Fibroblast of the aortic adventitia (primary cell): ENCODE data around the gene COL17A1. TPM values are rescaled to one million over a fixed set of nuclear protein-coding genes. Genes with fewer than 3 reads are reported as not detected.

Source experiments
- DNase-seq: peaks from one replicate; pipeline ENCODE4 v3.0.0-alpha.2; 2010; ENCODE audit warnings: low read depth
- H3K4me3 ChIP-seq: 2 replicates; pipeline ENCODE4 v1.5.1; 2011; ENCODE audit warnings: low read depth, mild to moderate bottlenecking, control low read depth, low read length, moderate library complexity
- total RNA-seq: library from RNA; depleted of rRNA; stranded (reverse); fragments of >200 nt; gene quantifications from 2 replicates; pipeline ENCODE4 v1.2.3, GENCODE V29; 2012; ENCODE audit warnings: low replicate concordance
- TF ChIP-seq, protein P1 (sequence below): IDR thresholded peaks from 2 replicates; pipeline ENCODE4 v1.5.1; 2011; ENCODE audit warnings: mild to moderate bottlenecking, low read length, control low read depth, inconsistent platforms; ENCODE audit not compliant: insufficient read depth

The COL17A1 gene
- total RNA-seq, 1 donor = 2.0 TPM

- TF ChIP-seq, protein P1, sequence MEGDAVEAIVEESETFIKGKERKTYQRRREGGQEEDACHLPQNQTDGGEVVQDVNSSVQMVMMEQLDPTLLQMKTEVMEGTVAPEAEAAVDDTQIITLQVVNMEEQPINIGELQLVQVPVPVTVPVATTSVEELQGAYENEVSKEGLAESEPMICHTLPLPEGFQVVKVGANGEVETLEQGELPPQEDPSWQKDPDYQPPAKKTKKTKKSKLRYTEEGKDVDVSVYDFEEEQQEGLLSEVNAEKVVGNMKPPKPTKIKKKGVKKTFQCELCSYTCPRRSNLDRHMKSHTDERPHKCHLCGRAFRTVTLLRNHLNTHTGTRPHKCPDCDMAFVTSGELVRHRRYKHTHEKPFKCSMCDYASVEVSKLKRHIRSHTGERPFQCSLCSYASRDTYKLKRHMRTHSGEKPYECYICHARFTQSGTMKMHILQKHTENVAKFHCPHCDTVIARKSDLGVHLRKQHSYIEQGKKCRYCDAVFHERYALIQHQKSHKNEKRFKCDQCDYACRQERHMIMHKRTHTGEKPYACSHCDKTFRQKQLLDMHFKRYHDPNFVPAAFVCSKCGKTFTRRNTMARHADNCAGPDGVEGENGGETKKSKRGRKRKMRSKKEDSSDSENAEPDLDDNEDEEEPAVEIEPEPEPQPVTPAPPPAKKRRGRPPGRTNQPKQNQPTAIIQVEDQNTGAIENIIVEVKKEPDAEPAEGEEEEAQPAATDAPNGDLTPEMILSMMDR = no peak
- no peak for DNase-seq
- no peak overlapping the region for H3K4me3 ChIP-seq
These were observed 94.1 kb downstream of the COL17A1 start for GRCh38 chr10:103991393-103992128.

- TF ChIP-seq, protein P1 = no peak
- no peak for DNase-seq
- no peak overlapping the region for H3K4me3 ChIP-seq
These were observed 95.1 kb downstream of the COL17A1 start for GRCh38 chr10:103990531-103990930.

- DNase-seq = no peak
- H3K4me3 ChIP-seq = no peak overlapping the region
- TF ChIP-seq, protein P1 = no peak
These were observed 95.6 kb downstream of the COL17A1 start for GRCh38 chr10:103990121-103990520.

DNA sequence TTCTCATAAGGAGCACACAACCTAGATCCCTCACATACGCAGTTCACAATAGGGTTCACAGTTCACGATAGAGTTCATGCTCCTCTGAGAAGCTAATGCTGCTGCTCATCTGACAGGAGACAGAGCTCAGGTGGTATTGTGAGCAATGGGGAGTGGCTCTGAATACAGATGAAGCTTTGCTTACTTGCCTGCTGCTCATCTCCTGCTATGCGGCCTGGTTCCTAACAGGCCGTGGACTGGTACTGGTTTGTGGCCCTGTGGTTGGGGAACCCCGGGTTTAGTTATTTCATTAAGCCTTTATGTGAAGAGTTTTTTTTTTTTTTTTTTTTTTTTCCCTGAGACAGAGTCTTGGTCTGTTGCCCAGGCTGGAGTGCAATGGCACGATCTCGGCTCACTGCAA, 99.3 kb downstream of the COL17A1 start:
- TF ChIP-seq, protein P1 = no peak
- no peak overlapping the region for H3K4me3 ChIP-seq
- DNase-seq = no peak

DNA sequence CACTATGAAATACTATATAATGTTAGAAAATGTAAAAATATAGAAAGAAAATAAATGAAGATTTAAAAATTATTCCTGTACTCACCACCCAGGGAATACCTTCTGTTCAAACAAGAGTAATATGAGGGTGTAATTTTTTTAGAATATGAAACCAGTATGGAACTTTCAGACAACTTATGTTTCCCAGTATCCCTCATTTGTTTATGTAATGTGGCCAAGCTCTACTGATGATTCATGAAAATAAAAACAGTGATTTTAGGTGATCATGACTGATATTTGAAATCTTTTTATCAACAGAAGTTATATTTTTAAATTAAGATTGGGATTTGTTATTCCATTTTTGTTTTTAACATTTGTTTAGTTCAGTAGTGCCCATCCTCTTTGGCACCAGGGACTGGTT, 100.0 kb downstream of the COL17A1 start:
- TF ChIP-seq, protein P1 = no peak
- DNase-seq = peak; percentile 6
- no peak overlapping the region for H3K4me3 ChIP-seq

DNA sequence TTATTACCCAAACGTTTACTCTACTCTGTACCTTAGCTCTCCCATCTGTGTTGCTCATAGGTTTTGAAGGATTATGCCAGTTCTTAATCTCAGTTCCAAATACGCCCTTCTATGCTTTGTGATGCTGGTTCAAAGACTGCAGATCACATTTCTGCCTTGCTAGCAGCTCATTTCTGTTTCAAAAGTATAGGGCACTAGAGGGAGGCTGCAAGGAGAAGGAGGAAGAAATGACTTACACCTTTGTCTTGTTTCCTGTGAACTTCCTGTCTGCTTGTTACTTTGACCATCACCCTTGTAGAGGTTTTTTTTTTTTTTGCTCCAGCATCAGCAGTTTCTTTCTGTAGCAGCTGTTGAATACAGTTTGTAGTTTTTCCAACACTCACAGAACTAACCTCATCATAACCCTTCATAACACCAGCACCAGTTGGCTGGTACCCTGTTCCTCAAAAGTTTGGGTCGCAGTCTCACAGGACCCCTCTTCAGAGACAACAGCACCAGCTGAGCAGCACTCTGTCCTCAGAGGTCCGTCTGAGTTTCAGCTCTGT, 102.2 kb downstream of the COL17A1 start:
- no peak overlapping the region for H3K4me3 ChIP-seq
- peak; percentile 10 for DNase-seq
- TF ChIP-seq, protein P1 = no peak
